HCT116 (cell line): ENCODE measurements around the gene ZC3H12C. TPM values are rescaled to one million over a fixed set of nuclear protein-coding genes. Genes with fewer than 3 reads are reported as not detected.

ENCODE experiments used
- ATAC-seq: fragments of 200-7000 bp; cut with Tn5 transposase; 2 replicates; pipeline ENCODE4 v1.9.1; 2020; ENCODE audit warnings: mild to moderate bottlenecking, moderate library complexity
- BruUV-seq: library from RNA; stranded (reverse); fragments of 400-500 nt; replicated peaks from 2 replicates; lab custom pipeline; 2021; lab: Mats Ljungman, UMichigan
- CTCF ChIA-PET: fragments of 300-600 bp; sonication (Branson Sonifier 250); formaldehyde crosslinking; loops from one replicate; lab custom pipeline; 2021; ENCODE audit warnings: antibody characterized with exemption; lab: Charles Lee
- POLR2A ChIA-PET: fragments of 300-600, 350-600 bp; sonication (Branson Sonifier 250); formaldehyde crosslinking; loops from one replicate; lab custom pipeline; 2021; ENCODE audit warnings: antibody characterized with exemption; lab: Charles Lee
- RAD21 ChIA-PET, 2 experiments: fragments of 300-600 bp; sonication (Branson Sonifier 250); formaldehyde crosslinking; loops; one replicate each; lab custom pipeline; 2023; ENCODE audit warnings: low total read pairs in 2 of 2; ENCODE audit not compliant: uncharacterized antibody in 2 of 2, unreplicated experiment in 2 of 2, low non-redundant PET in 1 of 2; lab: Charles Lee
- DNase-seq: peaks from one replicate; pipeline ENCODE4 v3.0.0-alpha.2; 2010; ENCODE audit warnings: low read depth, low spot score
- H2AFZ ChIP-seq: fragments of 200-600 bp; shearing (Covaris generic), sonication (generic); 2 replicates; pipeline ENCODE4 v1.6.1; 2017; ENCODE audit warnings: low read depth, mixed run types, mixed read lengths, antibody characterized with exemption, low read length; ENCODE audit not compliant: poor library complexity, severe bottlenecking
- H3K27ac ChIP-seq: 2 replicates; pipeline ENCODE4 v1.5.1; 2012; ENCODE audit warnings: low read depth, low read length
- H3K27me3 ChIP-seq: fragments of 200-600 bp; sonication (generic); 2 replicates; pipeline ENCODE4 v1.6.1; 2016; ENCODE audit warnings: mixed run types, low read length, mixed read lengths; ENCODE audit not compliant: insufficient read depth
- H3K36me3 ChIP-seq, 2 experiments: fragments of 200-500 bp in 1 of 2; fragments of 200-600 bp in 1 of 2; sonication (Bioruptor generic) in 1 of 2; sonication (generic) in 1 of 2; 2 replicates each; pipeline versions ENCODE4 v1.5.1 to v1.6.1; 2014 to 2016; ENCODE audit warnings: low read length in 2 of 2, inconsistent platforms in 1 of 2, mixed read lengths in 1 of 2, mixed run types in 1 of 2; ENCODE audit not compliant: insufficient read depth in 2 of 2, control insufficient read depth in 1 of 2
- H3K4me1 ChIP-seq, 2 experiments: fragments of 200-600 bp in 1 of 2; sonication (generic) in 1 of 2; 2 replicates each; pipeline versions ENCODE4 v1.5.1 to v1.6.1; 2012 to 2017; ENCODE audit warnings: low read length in 2 of 2, inconsistent platforms in 1 of 2, mild to moderate bottlenecking in 1 of 2, mixed read lengths in 1 of 2, mixed run types in 1 of 2, moderate library complexity in 1 of 2; ENCODE audit not compliant: insufficient read depth in 2 of 2, control insufficient read depth in 1 of 2
- H3K4me2 ChIP-seq: fragments of 200-600 bp; sonication (generic); 2 replicates; pipeline ENCODE4 v1.6.1; 2017; ENCODE audit warnings: mixed run types, low read length, mixed read lengths
- H3K4me3 ChIP-seq, 2 experiments: fragments of 200-600 bp in 1 of 2; sonication (generic) in 1 of 2; replicated peaks in 1 of 2; 2 replicates each; pipeline ENCODE4 v1.5.1; 2011 to 2016; ENCODE audit warnings: low read length in 2 of 2, control low read depth in 1 of 2, low read depth in 1 of 2, mild to moderate bottlenecking in 1 of 2, mixed read lengths in 1 of 2, mixed run types in 1 of 2
- H3K79me2 ChIP-seq: fragments of 200-600 bp; sonication (generic); 2 replicates; pipeline ENCODE4 v1.6.1; 2017; ENCODE audit warnings: mild to moderate bottlenecking, mixed run types, low read length, moderate library complexity, mixed read lengths; ENCODE audit not compliant: insufficient read depth
- H3K9ac ChIP-seq: fragments of 200-600 bp; sonication (generic); 2 replicates; pipeline ENCODE4 v1.6.1; 2016; ENCODE audit warnings: low read length, mixed read lengths
- H3K9me2 ChIP-seq: fragments of 200-600 bp; sonication (generic), shearing (Covaris generic); 2 replicates; pipeline ENCODE4 v1.6.1; 2017; ENCODE audit warnings: mixed run types, mild to moderate bottlenecking, moderate library complexity; ENCODE audit not compliant: insufficient read depth
- H3K9me3 ChIP-seq, 2 experiments: fragments of 200-500 bp in 1 of 2; fragments of 200-600 bp in 1 of 2; sonication (Bioruptor generic) in 1 of 2; sonication (generic) in 1 of 2; 2 replicates each; pipeline ENCODE4 v1.6.1; 2014 to 2017; ENCODE audit warnings: low read length in 2 of 2, mixed read lengths in 2 of 2, inconsistent platforms in 1 of 2, low read depth in 1 of 2, mild to moderate bottlenecking in 1 of 2, mixed run types in 1 of 2, moderate library complexity in 1 of 2; ENCODE audit not compliant: control insufficient read depth in 1 of 2, insufficient read depth in 1 of 2
- H4K20me1 ChIP-seq: fragments of 200-600 bp; sonication (generic), shearing (Covaris generic); 2 replicates; pipeline ENCODE4 v1.6.1; 2017; ENCODE audit warnings: mixed run types, mild to moderate bottlenecking, moderate library complexity; ENCODE audit not compliant: insufficient read depth
- CBX3 ChIP-seq: IDR thresholded peaks from 2 replicates; pipeline ENCODE4 v1.6.1; 2012; ENCODE audit warnings: low read depth
- CEBPB ChIP-seq: IDR thresholded peaks from 2 replicates; pipeline ENCODE4 v1.6.1; 2012; ENCODE audit warnings: low read depth
- EGR1 ChIP-seq: IDR thresholded peaks from 2 replicates; pipeline ENCODE4 v1.6.1; 2012; ENCODE audit warnings: low read depth
- FOSL1 ChIP-seq: IDR thresholded peaks from 2 replicates; pipeline ENCODE4 v1.6.1; 2012; ENCODE audit warnings: low read depth
- JUND ChIP-seq: IDR thresholded peaks from 2 replicates; pipeline ENCODE4 v1.6.1; 2012
- MAX ChIP-seq: IDR thresholded peaks from 2 replicates; pipeline ENCODE4 v1.6.1; 2012
- POLR2AphosphoS5 ChIP-seq: IDR thresholded peaks from 2 replicates; pipeline ENCODE4 v1.6.1; 2011; ENCODE audit warnings: mild to moderate bottlenecking, low read depth, low read length, moderate library complexity
- RAD21 ChIP-seq: IDR thresholded peaks from 2 replicates; pipeline ENCODE4 v1.6.1; 2012; ENCODE audit warnings: low read depth, mild to moderate bottlenecking
- SIN3A ChIP-seq: IDR thresholded peaks from 2 replicates; pipeline ENCODE4 v1.6.1; 2012; ENCODE audit warnings: low read depth
- SP1 ChIP-seq: IDR thresholded peaks from 2 replicates; pipeline ENCODE4 v1.6.1; 2012; ENCODE audit warnings: low read depth
- SRF ChIP-seq: IDR thresholded peaks from 2 replicates; pipeline ENCODE4 v1.6.1; 2012; ENCODE audit warnings: low read depth
- YY1 ChIP-seq: IDR thresholded peaks from 2 replicates; pipeline ENCODE4 v1.6.1; 2011; ENCODE audit warnings: low read length, low read depth, moderate library complexity, mild to moderate bottlenecking; ENCODE audit not compliant: insufficient replicate concordance; ENCODE audit errors: extremely low read depth
- ZFX ChIP-seq: fragments of 450-650 bp; IDR thresholded peaks from 2 replicates; pipeline ENCODE4 v1.6.1; 2017
- intact Hi-C: fragments of 100-400 bp; cut with micrococcal nuclease; formaldehyde crosslinking; loops from 2 replicates; pipeline ENCODE4 v1.10.0; 2022
- total RNA-seq: library from RNA; stranded (reverse); gene quantifications from one replicate; pipeline ENCODE4 v1.2.1, GENCODE V29; 2021; ENCODE audit not compliant: unreplicated experiment
- TF ChIP-seq, protein P1 (sequence below): IDR thresholded peaks from 2 replicates; pipeline ENCODE4 v1.6.1; 2012

The ZC3H12C gene
- total RNA-seq, 1 experiment from 2014 or later: 10.2 TPM

DNA sequence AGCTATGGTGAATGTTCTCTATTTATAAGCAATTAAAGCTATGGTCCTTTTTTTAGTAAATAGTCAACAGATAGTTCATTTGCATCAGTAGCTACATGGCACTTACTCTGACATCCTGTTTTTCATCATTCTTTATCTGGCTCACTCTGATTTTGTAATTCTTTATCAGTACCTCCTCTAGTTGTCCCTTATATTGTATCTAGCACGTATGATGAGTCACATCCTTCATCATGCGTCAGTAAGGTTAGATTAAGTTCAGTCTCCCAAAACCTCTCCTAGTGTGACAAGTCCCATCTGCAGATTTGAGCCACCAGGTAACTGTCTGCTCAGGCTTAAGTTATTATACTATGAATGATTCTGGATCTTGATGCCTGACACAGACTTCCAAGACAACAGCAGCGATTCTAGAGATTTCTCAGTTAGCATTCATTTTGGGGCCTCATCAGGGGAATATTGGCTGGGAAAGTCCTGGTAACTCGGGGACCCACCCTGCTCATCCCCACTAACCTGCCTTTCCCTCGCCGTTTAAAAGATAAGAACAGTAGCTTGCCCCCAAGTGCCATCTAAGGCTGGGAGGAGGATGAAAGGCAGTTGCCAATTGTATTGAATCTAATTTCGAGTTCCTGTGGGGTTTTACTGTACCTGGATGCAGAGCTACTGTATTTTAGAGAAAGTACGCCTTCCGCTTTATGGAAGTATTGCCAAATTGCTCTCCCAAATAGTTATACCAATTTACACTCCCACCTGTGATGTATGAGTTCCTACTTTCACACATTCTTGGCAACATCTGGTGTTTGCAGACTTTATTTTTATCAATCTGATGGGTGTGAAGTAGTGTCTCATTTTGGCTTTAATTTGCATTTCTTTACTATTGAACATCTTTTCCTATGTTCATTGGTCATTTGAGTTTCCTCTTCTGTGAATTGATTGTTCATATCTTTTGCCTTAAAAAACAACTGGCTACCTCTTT, 55.9 kb downstream of the ZC3H12C start:
- TF ChIP-seq POLR2AphosphoS5 (peak; percentile 25; the same call in 1 of the 2 replicates), SP1 (peak; percentile 67), FOSL1 (peak; percentile 82), RAD21 (no peak), JUND (peak; percentile 80), SIN3A (0 out of 2 replicates have a peak, but pooled peaks have one; percentile 50), MAX (no peak), SRF (peak; percentile 60; the same call in 1 of the 2 replicates), CEBPB (peak; percentile 76), YY1 (no peak), CBX3 (peak; percentile 90; the same call in 1 of the 2 replicates), ZFX (no peak), EGR1 (no peak)
- TF ChIP-seq, protein P1, sequence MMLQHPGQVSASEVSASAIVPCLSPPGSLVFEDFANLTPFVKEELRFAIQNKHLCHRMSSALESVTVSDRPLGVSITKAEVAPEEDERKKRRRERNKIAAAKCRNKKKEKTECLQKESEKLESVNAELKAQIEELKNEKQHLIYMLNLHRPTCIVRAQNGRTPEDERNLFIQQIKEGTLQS: peak; percentile 53; the same call in 1 of the 2 replicates
- Histone ChIP-seq H3K4me2 (peak overlapping the region; percentile 58), H3K4me3 (peak overlapping the region in 1 of 2 experiments; percentile 25; a peak in 3 of 4 replicates), H3K79me2 (peaks cover 17% of the 10 kb centered on the region), H3K9me2 (no peaks in the 10 kb centered on the region; the same call in 1 of the 2 replicates), H2AFZ (no peak overlapping the region), H3K27me3 (no peaks in the 10 kb centered on the region), H3K27ac (peak overlapping the region; percentile 1; the same call in 1 of the 2 replicates), H3K9me3 (no peaks in the 10 kb centered on the region), H3K9ac (peak overlapping the region; percentile 4; the same call in 1 of the 2 replicates), H4K20me1 (no peaks in the 10 kb centered on the region), H3K36me3 (no peaks in the 10 kb centered on the region), H3K4me1 (peaks cover 19 to 31% of the 10 kb centered on the region in 2 experiments)
- peak; percentile 96 for ATAC-seq
- ChIA-PET CTCF (no interaction called here), POLR2A (no interaction called here), RAD21 (no interaction called here)
- TSS peak; percentile 24 for BruUV-seq
- DNase-seq: peak; percentile 56
- intact Hi-C loops: no loop called here
